DND-41 (cell line): ENCODE results near the gene STMN3.

ENCODE experiments used
- ATAC-seq: fragments of 200-7000 bp; cut with Tn5 transposase; 3 replicates; pipeline ENCODE4 v1.9.1; 2021; ENCODE audit warnings: low read depth; ENCODE audit not compliant: insufficient read depth
- DNase-seq: peaks from one replicate; pipeline ENCODE4 v3.0.0-alpha.2; 2020
- H2AFZ ChIP-seq: 2 replicates; pipeline ENCODE4 v1.6.0; 2012; ENCODE audit warnings: low read depth, low read length
- H3K27ac ChIP-seq: 2 replicates; pipeline ENCODE4 v1.5.1; 2012; ENCODE audit warnings: low read length, inconsistent platforms
- H3K27me3 ChIP-seq: fragments of 200-600 bp; sonication (generic); 2 replicates; pipeline ENCODE4 v1.6.0; 2012; ENCODE audit warnings: low read length, mild to moderate bottlenecking, inconsistent platforms; ENCODE audit not compliant: insufficient read depth, poor library complexity
- H3K36me3 ChIP-seq: 2 replicates; pipeline ENCODE4 v1.5.1; 2012; ENCODE audit warnings: low read length, inconsistent platforms; ENCODE audit not compliant: insufficient read depth
- H3K4me1 ChIP-seq: 2 replicates; pipeline ENCODE4 v1.5.1; 2012; ENCODE audit warnings: mild to moderate bottlenecking, low read length; ENCODE audit not compliant: insufficient read depth
- H3K4me2 ChIP-seq: 2 replicates; pipeline ENCODE4 v1.6.0; 2012; ENCODE audit warnings: mild to moderate bottlenecking, moderate library complexity, low read length, inconsistent platforms; ENCODE audit not compliant: insufficient read depth
- H3K4me3 ChIP-seq, 2 experiments: fragments of 200-600 bp in 1 of 2; shearing (Covaris generic) in 1 of 2; 2 replicates each; pipeline ENCODE4 v1.5.1; 2012 to 2016; ENCODE audit warnings: inconsistent platforms in 2 of 2, low read length in 2 of 2, mild to moderate bottlenecking in 2 of 2, low read depth in 1 of 2, moderate library complexity in 1 of 2
- H3K79me2 ChIP-seq: 2 replicates; pipeline ENCODE4 v1.6.0; 2012; ENCODE audit warnings: low read length, inconsistent platforms; ENCODE audit not compliant: insufficient read depth
- H3K9ac ChIP-seq: 2 replicates; pipeline ENCODE4 v1.6.0; 2012; ENCODE audit warnings: low read depth, mild to moderate bottlenecking, inconsistent platforms, low read length, moderate library complexity
- H3K9me3 ChIP-seq: 2 replicates; pipeline ENCODE4 v1.5.1; 2012; ENCODE audit warnings: low read length, moderate library complexity, mild to moderate bottlenecking, inconsistent platforms; ENCODE audit not compliant: insufficient read depth, severe bottlenecking
- H4K20me1 ChIP-seq: 2 replicates; pipeline ENCODE4 v1.6.0; 2012; ENCODE audit warnings: low read length; ENCODE audit not compliant: insufficient read depth
- EZH2 ChIP-seq: IDR thresholded peaks from 3 replicates; pipeline ENCODE4 v1.6.1; 2012; ENCODE audit warnings: borderline replicate concordance, low read depth, mild to moderate bottlenecking, moderate library complexity, low read length, inconsistent platforms; ENCODE audit not compliant: severe bottlenecking
- TF ChIP-seq, protein P1 (sequence below): IDR thresholded peaks from 2 replicates; pipeline ENCODE4 v1.5.1; 2012; ENCODE audit warnings: borderline replicate concordance, low read length, moderate library complexity, mild to moderate bottlenecking; ENCODE audit not compliant: poor library complexity, severe bottlenecking; ENCODE audit errors: extremely low read depth

Gene STMN3

DNA sequence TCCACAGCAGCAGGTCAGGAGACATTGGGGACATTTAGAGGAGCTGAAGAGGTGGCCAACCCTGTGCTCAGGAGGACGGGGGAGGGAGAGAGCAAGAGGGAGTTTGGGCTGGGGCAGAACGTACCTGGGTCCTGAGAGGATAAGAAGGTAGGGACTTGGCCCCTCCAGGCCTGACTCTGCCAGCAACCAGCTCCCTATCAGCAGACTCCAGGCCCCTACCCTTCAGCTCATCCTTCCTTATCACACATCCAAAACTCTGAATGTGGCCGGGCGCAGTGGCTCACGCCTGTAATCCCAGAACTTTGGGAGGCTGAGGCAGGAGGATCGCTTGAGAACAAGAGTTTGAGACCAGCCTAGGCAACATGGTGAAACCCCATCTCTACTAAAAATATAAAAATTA, 5.0 kb downstream of the STMN3 start:
- no peaks in the 10 kb centered on the region for H3K9me3 ChIP-seq
- H3K27ac ChIP-seq: no peak overlapping the region
- H3K79me2 ChIP-seq: peaks cover 63% of the 10 kb centered on the region
- H3K4me1 ChIP-seq: peaks cover 17% of the 10 kb centered on the region
- peaks cover 41% of the 10 kb centered on the region for H4K20me1 ChIP-seq
- no peak overlapping the region for H2AFZ ChIP-seq
- no peak overlapping the region for H3K4me3 ChIP-seq
- ATAC-seq (no peak), DNase-seq (no peak)
- peaks cover 26% of the 10 kb centered on the region for H3K36me3 ChIP-seq
- H3K4me2 ChIP-seq: no peak overlapping the region
- H3K27me3 ChIP-seq: no peaks in the 10 kb centered on the region
- no peak overlapping the region for H3K9ac ChIP-seq
- TF ChIP-seq, protein P1, sequence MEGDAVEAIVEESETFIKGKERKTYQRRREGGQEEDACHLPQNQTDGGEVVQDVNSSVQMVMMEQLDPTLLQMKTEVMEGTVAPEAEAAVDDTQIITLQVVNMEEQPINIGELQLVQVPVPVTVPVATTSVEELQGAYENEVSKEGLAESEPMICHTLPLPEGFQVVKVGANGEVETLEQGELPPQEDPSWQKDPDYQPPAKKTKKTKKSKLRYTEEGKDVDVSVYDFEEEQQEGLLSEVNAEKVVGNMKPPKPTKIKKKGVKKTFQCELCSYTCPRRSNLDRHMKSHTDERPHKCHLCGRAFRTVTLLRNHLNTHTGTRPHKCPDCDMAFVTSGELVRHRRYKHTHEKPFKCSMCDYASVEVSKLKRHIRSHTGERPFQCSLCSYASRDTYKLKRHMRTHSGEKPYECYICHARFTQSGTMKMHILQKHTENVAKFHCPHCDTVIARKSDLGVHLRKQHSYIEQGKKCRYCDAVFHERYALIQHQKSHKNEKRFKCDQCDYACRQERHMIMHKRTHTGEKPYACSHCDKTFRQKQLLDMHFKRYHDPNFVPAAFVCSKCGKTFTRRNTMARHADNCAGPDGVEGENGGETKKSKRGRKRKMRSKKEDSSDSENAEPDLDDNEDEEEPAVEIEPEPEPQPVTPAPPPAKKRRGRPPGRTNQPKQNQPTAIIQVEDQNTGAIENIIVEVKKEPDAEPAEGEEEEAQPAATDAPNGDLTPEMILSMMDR: no peak
- TF ChIP-seq EZH2: no peak

DNA sequence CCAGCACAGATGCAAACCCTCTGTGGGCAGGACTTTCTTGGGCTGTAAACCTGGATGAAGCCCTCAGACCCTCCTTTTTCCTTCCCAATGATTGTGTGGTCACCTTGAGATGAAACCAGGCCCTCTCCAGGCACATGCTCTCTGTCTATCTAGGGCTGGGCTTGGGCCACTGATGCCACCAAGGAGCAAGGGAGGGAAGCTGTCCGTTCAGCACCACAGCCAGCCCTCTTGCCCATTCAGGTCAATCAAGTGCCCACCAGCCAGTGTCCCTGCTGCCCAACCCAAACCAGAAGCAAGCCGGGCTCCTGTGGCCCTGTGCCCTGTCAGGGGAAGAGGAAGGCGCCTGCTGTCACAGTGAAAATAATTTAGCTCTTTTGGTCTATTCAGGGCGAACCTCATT, 8.0 kb downstream of the STMN3 start:
- Histone ChIP-seq H3K4me1 (no peaks in the 10 kb centered on the region; the same call in 1 of the 2 replicates), H3K9ac (no peak overlapping the region), H3K9me3 (no peaks in the 10 kb centered on the region), H4K20me1 (peaks cover 29% of the 10 kb centered on the region), H3K36me3 (peaks cover 26% of the 10 kb centered on the region), H3K79me2 (peaks cover 36% of the 10 kb centered on the region), H3K27me3 (no peaks in the 10 kb centered on the region), H3K4me3 (no peak overlapping the region), H2AFZ (no peak overlapping the region), H3K4me2 (no peak overlapping the region), H3K27ac (no peak overlapping the region)
- TF ChIP-seq, protein P1: no peak
- no peak for TF ChIP-seq EZH2
- DNase-seq: no peak
- no peak for ATAC-seq

DNA sequence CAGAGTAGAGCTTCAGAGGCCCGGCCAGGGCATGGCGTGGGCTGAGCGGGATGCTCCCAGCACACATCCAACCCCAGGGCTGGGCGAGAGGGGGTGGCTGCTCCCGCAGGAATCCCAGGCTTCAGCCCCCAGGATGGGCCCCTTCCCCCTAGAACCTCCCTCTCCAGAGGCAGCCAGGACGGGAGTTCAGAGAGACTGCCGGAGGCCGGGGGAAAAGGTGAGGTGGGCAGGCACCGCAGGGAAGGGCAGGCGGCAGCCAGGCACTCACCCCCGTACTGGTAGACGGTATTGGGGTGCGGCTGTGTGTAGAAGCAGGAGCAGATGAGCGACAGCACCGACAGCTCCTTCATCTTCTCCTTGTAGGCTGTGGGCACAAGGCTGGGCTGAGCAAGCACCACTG, 9.3 kb downstream of the STMN3 start:
- Histone ChIP-seq H3K9me3 (no peaks in the 10 kb centered on the region), H3K27me3 (no peaks in the 10 kb centered on the region), H3K4me3 (no peak overlapping the region), H3K4me1 (no peaks in the 10 kb centered on the region; the same call in 1 of the 2 replicates), H4K20me1 (peaks cover 30% of the 10 kb centered on the region), H3K36me3 (peaks cover 30% of the 10 kb centered on the region), H3K9ac (no peak overlapping the region), H2AFZ (no peak overlapping the region), H3K4me2 (no peak overlapping the region), H3K79me2 (peaks cover 29% of the 10 kb centered on the region), H3K27ac (no peak overlapping the region)
- TF ChIP-seq, protein P1: no peak
- no peak for TF ChIP-seq EZH2
- ATAC-seq (no peak), DNase-seq (no peak)

DNA sequence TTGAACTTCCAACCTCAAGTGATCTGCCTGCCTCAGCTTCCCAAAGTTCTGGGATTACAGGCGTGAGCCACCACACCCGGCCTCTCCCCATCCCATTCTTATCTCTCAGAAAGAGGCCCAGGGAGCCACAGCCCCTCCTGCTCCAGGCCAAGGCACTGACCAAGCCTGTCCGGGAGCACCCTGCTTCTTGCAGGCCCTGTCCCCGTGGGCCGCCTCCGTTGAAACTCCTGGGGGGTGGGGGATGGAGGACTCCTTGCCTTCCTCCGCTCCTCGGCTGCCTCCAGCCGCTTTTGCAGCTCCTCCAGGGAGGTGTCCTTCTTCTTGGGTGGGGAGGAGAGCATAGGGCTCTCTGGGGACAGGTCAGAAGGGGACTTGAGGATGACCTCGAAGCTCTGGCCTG, 9.7 kb downstream of the STMN3 start:
- DNase-seq (no peak), ATAC-seq (no peak)
- Histone ChIP-seq H3K4me1 (no peaks in the 10 kb centered on the region; the same call in 1 of the 2 replicates), H2AFZ (no peak overlapping the region), H3K9me3 (no peaks in the 10 kb centered on the region), H3K4me3 (no peak overlapping the region), H4K20me1 (peaks cover 25% of the 10 kb centered on the region), H3K27ac (no peak overlapping the region), H3K79me2 (peaks cover 24% of the 10 kb centered on the region), H3K36me3 (peaks cover 25% of the 10 kb centered on the region), H3K4me2 (no peak overlapping the region), H3K27me3 (no peaks in the 10 kb centered on the region), H3K9ac (no peak overlapping the region)
- TF ChIP-seq, protein P1: no peak
- no peak for TF ChIP-seq EZH2
